OCI-LY7 (cell line): ENCODE measurements around the gene DNM2. TPM values are rescaled to one million over a fixed set of nuclear protein-coding genes. Genes with fewer than 3 reads are reported as not detected.

Source experiments
- BruUV-seq: library from RNA; stranded (reverse); fragments of 400-500 nt; replicated peaks from 2 replicates; lab custom pipeline; 2021; lab: Mats Ljungman, UMichigan
- CTCF ChIA-PET: fragments of 300-600 bp; sonication (Branson Sonifier 250); formaldehyde crosslinking; loops from one replicate; lab custom pipeline; 2022; ENCODE audit warnings: antibody characterized with exemption; ENCODE audit not compliant: unreplicated experiment; lab: Charles Lee
- POLR2A ChIA-PET: fragments of 300-600 bp; sonication (Branson Sonifier 250); formaldehyde crosslinking; loops from one replicate; lab custom pipeline; 2022; ENCODE audit warnings: antibody characterized with exemption; lab: Charles Lee
- DNase-seq: peaks from one replicate; pipeline ENCODE4 v3.0.0-alpha.2; 2015; ENCODE audit warnings: low spot score
- H2AFZ ChIP-seq: fragments of 200-600 bp; sonication (generic), shearing (Covaris generic); 2 replicates; pipeline ENCODE4 v1.6.1; 2014; ENCODE audit warnings: mild to moderate bottlenecking, antibody characterized with exemption, low read length, moderate library complexity
- H3K27ac ChIP-seq: fragments of 200-600 bp; sonication (generic); 2 replicates; pipeline ENCODE4 v1.5.1; 2014; ENCODE audit warnings: mixed run types, low read depth, mild to moderate bottlenecking, moderate library complexity, low read length, inconsistent platforms; ENCODE audit not compliant: poor library complexity, severe bottlenecking
- H3K36me3 ChIP-seq: fragments of 200-600 bp; sonication (generic); 2 replicates; pipeline ENCODE4 v1.6.1; 2014; ENCODE audit warnings: mild to moderate bottlenecking, antibody characterized with exemption, low read length, moderate library complexity, mixed read lengths; ENCODE audit not compliant: insufficient read depth
- H3K4me1 ChIP-seq: fragments of 200-600 bp; sonication (generic); 2 replicates; pipeline ENCODE4 v1.5.1; 2014; ENCODE audit warnings: mild to moderate bottlenecking, low read length; ENCODE audit not compliant: insufficient read depth, poor library complexity, severe bottlenecking
- H3K4me2 ChIP-seq: fragments of 200-600 bp; sonication (generic); 2 replicates; pipeline ENCODE4 v1.6.1; 2014; ENCODE audit warnings: mild to moderate bottlenecking, low read length
- H3K4me3 ChIP-seq: fragments of 200-600 bp; sonication (generic); 2 replicates; pipeline ENCODE4 v1.5.1; 2014; ENCODE audit warnings: mild to moderate bottlenecking, low read depth, low read length; ENCODE audit not compliant: poor library complexity, severe bottlenecking
- H3K79me2 ChIP-seq: fragments of 200-600 bp; sonication (generic); 2 replicates; pipeline ENCODE4 v1.6.1; 2016; ENCODE audit warnings: low read depth, mild to moderate bottlenecking, low read length, moderate library complexity, mixed read lengths; ENCODE audit not compliant: insufficient read depth
- H3K9me2 ChIP-seq: fragments of 200-600 bp; sonication (generic); 2 replicates; pipeline ENCODE4 v1.6.1; 2016; ENCODE audit warnings: mild to moderate bottlenecking, low read length, mixed read lengths; ENCODE audit not compliant: insufficient read depth
- H3K9me3 ChIP-seq: fragments of 200-600 bp; sonication (generic); 2 replicates; pipeline ENCODE4 v1.6.1; 2014; ENCODE audit warnings: mild to moderate bottlenecking, mixed run types, low read length, mixed read lengths
- H4K20me1 ChIP-seq: fragments of 200-600 bp; sonication (generic); 2 replicates; pipeline ENCODE4 v1.6.1; 2014; ENCODE audit warnings: mild to moderate bottlenecking, antibody characterized with exemption, low read length, moderate library complexity, mixed read lengths; ENCODE audit not compliant: insufficient read depth
- EZH2phosphoT487 ChIP-seq: fragments of 200-600 bp; sonication (generic); IDR thresholded peaks from 2 replicates; pipeline ENCODE4 v1.6.1; 2018; ENCODE audit warnings: low read depth, borderline replicate concordance, mild to moderate bottlenecking, mixed run types, antibody characterized with exemption, low read length, moderate library complexity, mixed read lengths
- intact Hi-C: fragments of 100-400 bp; cut with micrococcal nuclease; formaldehyde crosslinking; loops from one replicate; pipeline ENCODE4 v1.10.0; 2022; ENCODE audit not compliant: unreplicated experiment
- total RNA-seq, 2 experiments: library from RNA; depleted of rRNA in 1 of 2; stranded (reverse); fragments of >200 nt in 1 of 2; shearing (Covaris generic) in 1 of 2; gene quantifications; 2 replicates each; pipeline ENCODE4 v1.2.3, GENCODE V29; 2014 to 2022
- TF ChIP-seq, protein P1 (sequence below): fragments of 200-600 bp; sonication (generic); conservative IDR thresholded peaks from 2 replicates; pipeline ENCODE4 v1.5.1; 2014; ENCODE audit warnings: mild to moderate bottlenecking, antibody characterized with exemption, low read length, moderate library complexity, mixed read lengths

The DNM2 gene
- total RNA-seq, 2 experiments from 2014 or later = 139 to 165 TPM

GRCh38 chr19:10862561-10863106 is 144.8 kb downstream of the DNM2 start:
- no peak overlapping the region for H3K4me3 ChIP-seq
- H3K9me2 ChIP-seq = no peaks in the 10 kb centered on the region
- peaks cover 24% of the 10 kb centered on the region for H3K4me1 ChIP-seq
- no TSS peak for BruUV-seq
- H3K79me2 ChIP-seq = no peaks in the 10 kb centered on the region
- no peak overlapping the region for H3K4me2 ChIP-seq
- no peaks in the 10 kb centered on the region for H3K36me3 ChIP-seq
- POLR2A ChIA-PET = interaction anchor here (1.0 kb wide), 1 partner anchor 23 kb away, joined by 3 read pairs; no protein-coding TSS in a partner anchor
- CTCF ChIA-PET = interaction anchor here (0.8 to 1.3 kb wide), 2 partner anchors 145 to 161 kb away, joined by 3 to 4 read pairs; partner anchors contain the start of genes DNM2 and QTRT1
- no peak for TF ChIP-seq EZH2phosphoT487
- TF ChIP-seq, protein P1, sequence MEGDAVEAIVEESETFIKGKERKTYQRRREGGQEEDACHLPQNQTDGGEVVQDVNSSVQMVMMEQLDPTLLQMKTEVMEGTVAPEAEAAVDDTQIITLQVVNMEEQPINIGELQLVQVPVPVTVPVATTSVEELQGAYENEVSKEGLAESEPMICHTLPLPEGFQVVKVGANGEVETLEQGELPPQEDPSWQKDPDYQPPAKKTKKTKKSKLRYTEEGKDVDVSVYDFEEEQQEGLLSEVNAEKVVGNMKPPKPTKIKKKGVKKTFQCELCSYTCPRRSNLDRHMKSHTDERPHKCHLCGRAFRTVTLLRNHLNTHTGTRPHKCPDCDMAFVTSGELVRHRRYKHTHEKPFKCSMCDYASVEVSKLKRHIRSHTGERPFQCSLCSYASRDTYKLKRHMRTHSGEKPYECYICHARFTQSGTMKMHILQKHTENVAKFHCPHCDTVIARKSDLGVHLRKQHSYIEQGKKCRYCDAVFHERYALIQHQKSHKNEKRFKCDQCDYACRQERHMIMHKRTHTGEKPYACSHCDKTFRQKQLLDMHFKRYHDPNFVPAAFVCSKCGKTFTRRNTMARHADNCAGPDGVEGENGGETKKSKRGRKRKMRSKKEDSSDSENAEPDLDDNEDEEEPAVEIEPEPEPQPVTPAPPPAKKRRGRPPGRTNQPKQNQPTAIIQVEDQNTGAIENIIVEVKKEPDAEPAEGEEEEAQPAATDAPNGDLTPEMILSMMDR = no peak
- no peak overlapping the region for H2AFZ ChIP-seq
- no peaks in the 10 kb centered on the region for H4K20me1 ChIP-seq
- no peak overlapping the region for H3K27ac ChIP-seq
- DNase-seq = no peak
- intact Hi-C loops = no loop called here
- H3K9me3 ChIP-seq = no peaks in the 10 kb centered on the region

DNA sequence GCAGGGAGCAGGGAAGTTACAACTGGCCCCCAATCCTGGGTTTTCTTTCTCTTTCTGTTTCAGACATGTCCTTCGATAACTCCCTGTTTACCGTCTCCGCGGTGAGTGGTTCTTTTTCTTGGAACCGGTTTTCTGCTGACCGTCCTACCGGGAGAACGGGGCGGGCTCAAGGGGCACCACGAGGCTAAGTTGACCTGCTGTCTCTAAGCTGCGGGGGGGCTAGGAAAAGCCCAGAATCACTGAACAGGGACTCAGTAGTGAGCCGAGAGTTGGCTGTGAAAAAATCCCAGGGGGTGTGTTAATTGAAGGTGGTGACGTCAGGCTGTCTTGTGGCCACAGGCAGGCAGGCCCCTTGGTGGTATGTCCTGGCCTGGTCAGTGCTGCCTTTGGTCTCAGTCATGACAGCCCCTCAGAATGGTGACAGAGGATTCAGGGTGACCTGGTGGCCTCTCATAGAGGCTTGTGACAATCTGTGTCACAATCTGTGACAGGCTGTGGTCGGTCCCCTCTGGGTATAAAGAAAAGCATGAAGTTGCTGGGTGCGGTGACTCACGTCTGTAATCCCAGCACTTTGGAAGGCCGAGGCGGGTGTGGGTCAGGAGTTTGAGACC is 145.3 kb downstream of the DNM2 start:
- CTCF ChIA-PET = interaction anchor here (1.3 kb wide), 1 partner anchor 162 kb away, joined by 3 read pairs; the partner anchor contains the start of gene QTRT1
- H2AFZ ChIP-seq = peak overlapping the region; percentile 79; the same call in 1 of the 2 replicates
- H3K4me1 ChIP-seq = peaks cover 28% of the 10 kb centered on the region
- TF ChIP-seq, protein P1 = no peak
- no peak for TF ChIP-seq EZH2phosphoT487
- H3K79me2 ChIP-seq = no peaks in the 10 kb centered on the region
- no TSS peak for BruUV-seq
- no peak overlapping the region for H3K4me2 ChIP-seq
- H3K27ac ChIP-seq = no peak overlapping the region
- POLR2A ChIA-PET = interaction anchor here (1.0 kb wide), 1 partner anchor 23 kb away, joined by 3 read pairs; no protein-coding TSS in a partner anchor
- no peaks in the 10 kb centered on the region for H3K9me2 ChIP-seq
- intact Hi-C loops = no loop called here
- H4K20me1 ChIP-seq = no peaks in the 10 kb centered on the region
- no peak overlapping the region for H3K4me3 ChIP-seq
- no peaks in the 10 kb centered on the region for H3K36me3 ChIP-seq
- H3K9me3 ChIP-seq = no peaks in the 10 kb centered on the region
- DNase-seq = no peak
